Right atrium auricular region (tissue), 2 donors: ENCODE measurements around the gene TMEM101. TPM values are rescaled to one million over a fixed set of nuclear protein-coding genes. Genes with fewer than 3 reads are reported as not detected.
A peak's percentile ranks its signal among the peaks of the same experiment; 100 is the strongest.

ENCODE experiments used
- DNase-seq: peaks from one replicate; pipeline ENCODE4 v3.0.0-alpha.2; 2019; ENCODE audit warnings: low spot score
- H3K27ac ChIP-seq, 2 donors: fragments of 200-600 bp; sonication (generic); 1 replicate in 1 of 2; 2 replicates in 1 of 2; pipeline ENCODE4 v1.5.1; 2016 to 2019
- H3K27me3 ChIP-seq, 2 donors: fragments of 200-600 bp; sonication (generic); one replicate each; pipeline versions ENCODE4 v1.5.1 to v1.6.0; 2017 to 2019
- H3K36me3 ChIP-seq: fragments of 200-600 bp; sonication (generic); one replicate; pipeline ENCODE4 v1.5.1; 2016
- H3K4me1 ChIP-seq, 2 donors: fragments of 200-600 bp; sonication (generic); one replicate each; pipeline versions ENCODE4 v1.5.1 to v1.6.0; 2017 to 2019
- H3K4me3 ChIP-seq, 2 donors: fragments of 200-600 bp; sonication (generic); 1 replicate in 1 of 2; 2 replicates in 1 of 2; pipeline ENCODE4 v1.5.1; 2017 to 2019; ENCODE audit warnings: mild to moderate bottlenecking in 1 of 2, moderate library complexity in 1 of 2
- H3K9me3 ChIP-seq, 2 donors: fragments of 200-600 bp; sonication (generic); one replicate each; pipeline ENCODE4 v1.5.1; 2019
- CTCF ChIP-seq, 2 donors: fragments of 200-600 bp; sonication (generic); IDR thresholded peaks; one replicate each; pipeline ENCODE4 v1.5.1; 2019; ENCODE audit warnings: antibody characterized with exemption in 2 of 2
- total RNA-seq, 2 donors: library from RNA; depleted of rRNA; stranded (reverse); fragments of >200 nt; gene quantifications; one replicate each; pipeline ENCODE4 v1.1.0, GENCODE V29; 2016

The TMEM101 gene
- total RNA-seq, 2 donors from 2014 or later, result 21.0 to 25.0 TPM

DNA sequence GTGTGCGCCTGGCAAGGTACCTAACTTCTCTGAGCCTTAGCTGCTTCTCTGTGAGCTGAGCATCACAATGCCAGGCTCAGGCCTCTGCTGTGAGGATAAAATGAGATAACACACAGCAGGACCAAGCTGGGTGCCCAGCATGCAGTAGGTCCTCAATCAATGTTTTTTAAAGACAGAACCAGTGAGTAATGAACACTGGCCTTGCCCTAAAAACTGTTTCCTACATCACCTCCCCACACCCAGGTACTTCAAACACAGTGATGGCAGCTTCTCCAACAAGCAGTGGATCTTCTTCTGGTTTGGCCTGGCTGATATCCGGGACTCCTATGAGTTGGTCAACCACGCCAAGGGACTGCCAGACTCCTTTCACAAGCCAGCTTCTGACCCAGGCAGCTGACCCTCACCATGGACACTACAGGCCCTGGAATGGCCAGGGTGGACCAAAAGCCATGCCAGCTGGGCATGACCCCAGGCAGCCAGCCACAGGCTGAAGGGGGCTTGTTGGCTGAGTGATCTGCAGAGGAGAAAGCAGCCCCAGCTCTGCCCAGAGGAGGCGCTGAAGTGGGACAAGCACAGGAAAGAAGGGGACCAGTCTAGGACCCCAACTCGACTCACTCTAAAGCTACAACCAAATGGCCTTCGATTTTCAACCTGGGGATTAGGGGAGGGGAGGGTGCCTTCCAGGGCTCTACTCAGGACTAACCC, 6.4 kb downstream of the TMEM101 start:
- Histone ChIP-seq H3K36me3 (no peaks in the 10 kb centered on the region), H3K27ac (no peak overlapping the region), H3K9me3 (no peaks in the 10 kb centered on the region), H3K4me1 (peaks cover 0 to 62% of the 10 kb centered on the region in 2 donors), H3K4me3 (no peak overlapping the region), H3K27me3 (peaks cover 0 to 21% of the 10 kb centered on the region in 2 donors)
- TF ChIP-seq CTCF (IDR thresholded peaks at IDR 0.05), result no peak
- no peak for DNase-seq

GRCh38 chr17:44007346-44008204, 7.2 kb downstream of the TMEM101 start:
- TF ChIP-seq CTCF (IDR thresholded peaks at IDR 0.05), result peak in 1 of 2 donors; percentile 4
- no peak for DNase-seq
- Histone ChIP-seq H3K9me3 (no peaks in the 10 kb centered on the region), H3K4me1 (peaks cover 0 to 60% of the 10 kb centered on the region in 2 donors), H3K27ac (peak overlapping the region; percentile 62 to 73), H3K27me3 (peaks cover 0 to 21% of the 10 kb centered on the region in 2 donors), H3K36me3 (no peaks in the 10 kb centered on the region), H3K4me3 (peak overlapping the region; percentile 50 to 67)

- DNase-seq, result peak; percentile 98
- Histone ChIP-seq H3K36me3 (no peaks in the 10 kb centered on the region), H3K27ac (peak overlapping the region; percentile 62 to 73), H3K4me1 (peaks cover 0 to 54% of the 10 kb centered on the region in 2 donors), H3K4me3 (peak overlapping the region; percentile 50 to 67), H3K27me3 (peaks cover 0 to 21% of the 10 kb centered on the region in 2 donors), H3K9me3 (no peaks in the 10 kb centered on the region)
- TF ChIP-seq CTCF (IDR thresholded peaks at IDR 0.05), result peak; percentile 37 to 71
Measured at GRCh38 chr17:44006598-44007345, 8.0 kb downstream of the TMEM101 start.

DNA sequence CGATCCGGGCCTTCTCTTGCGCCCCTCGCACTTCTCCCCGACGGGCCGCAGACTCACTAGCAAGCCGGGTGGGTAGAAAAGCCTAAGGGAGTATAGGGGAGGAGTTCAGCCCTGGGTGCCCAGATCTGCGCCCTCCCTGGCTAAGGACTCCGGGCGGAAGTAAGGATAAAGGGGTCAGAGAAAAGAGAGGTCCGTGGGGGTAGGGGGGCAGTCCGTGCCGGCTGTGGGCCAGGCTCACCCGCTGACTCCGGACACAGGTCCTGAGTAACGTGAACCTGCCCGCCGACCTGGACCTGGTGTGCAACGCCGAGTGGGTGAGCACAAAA, 8.5 kb downstream of the TMEM101 start:
- peak overlapping the region; percentile 50 to 67 for H3K4me3 ChIP-seq
- no peak for TF ChIP-seq CTCF (IDR thresholded peaks at IDR 0.05)
- DNase-seq, result no peak
- peak overlapping the region; percentile 62 to 73 for H3K27ac ChIP-seq
- H3K27me3 ChIP-seq, result peaks cover 0 to 21% of the 10 kb centered on the region in 2 donors
- H3K36me3 ChIP-seq, result no peaks in the 10 kb centered on the region
- H3K4me1 ChIP-seq, result peaks cover 0 to 48% of the 10 kb centered on the region in 2 donors
- no peaks in the 10 kb centered on the region for H3K9me3 ChIP-seq

- no peaks in the 10 kb centered on the region for H3K36me3 ChIP-seq
- TF ChIP-seq CTCF (IDR thresholded peaks at IDR 0.05), result peak in 1 of 2 donors; percentile 43
- H3K27ac ChIP-seq, result peak overlapping the region; percentile 62 to 73
- no peak for DNase-seq
- H3K4me1 ChIP-seq, result peaks cover 0 to 45% of the 10 kb centered on the region in 2 donors
- peaks cover 0 to 21% of the 10 kb centered on the region in 2 donors for H3K27me3 ChIP-seq
- H3K4me3 ChIP-seq, result peak overlapping the region; percentile 50 to 67
- no peaks in the 10 kb centered on the region for H3K9me3 ChIP-seq
Measured at GRCh38 chr17:44005527-44006271, 9.1 kb downstream of the TMEM101 start.
